Measurements from ENCODE around the gene UNCX. TPM values are rescaled to one million over a fixed set of nuclear protein-coding genes. Genes with fewer than 3 reads are reported as not detected.

The UNCX gene
- total and polyA plus RNA-seq, 11 donors: not detected

- Histone ChIP-seq H3K27ac (no peak overlapping the region), H3K4me1 (peaks cover 0 to 25% (median 4%) of the 10 kb centered on the region in 12 donors), H3K4me3 (no peak overlapping the region), H3K9me3 (no peaks in the 10 kb centered on the region), H3K36me3 (no peaks in the 10 kb centered on the region), H3K27me3 (peaks cover 71 to 100% (median 95%) of the 10 kb centered on the region in 9 donors)
- no peak for DNase-seq
- TF ChIP-seq, protein P1, sequence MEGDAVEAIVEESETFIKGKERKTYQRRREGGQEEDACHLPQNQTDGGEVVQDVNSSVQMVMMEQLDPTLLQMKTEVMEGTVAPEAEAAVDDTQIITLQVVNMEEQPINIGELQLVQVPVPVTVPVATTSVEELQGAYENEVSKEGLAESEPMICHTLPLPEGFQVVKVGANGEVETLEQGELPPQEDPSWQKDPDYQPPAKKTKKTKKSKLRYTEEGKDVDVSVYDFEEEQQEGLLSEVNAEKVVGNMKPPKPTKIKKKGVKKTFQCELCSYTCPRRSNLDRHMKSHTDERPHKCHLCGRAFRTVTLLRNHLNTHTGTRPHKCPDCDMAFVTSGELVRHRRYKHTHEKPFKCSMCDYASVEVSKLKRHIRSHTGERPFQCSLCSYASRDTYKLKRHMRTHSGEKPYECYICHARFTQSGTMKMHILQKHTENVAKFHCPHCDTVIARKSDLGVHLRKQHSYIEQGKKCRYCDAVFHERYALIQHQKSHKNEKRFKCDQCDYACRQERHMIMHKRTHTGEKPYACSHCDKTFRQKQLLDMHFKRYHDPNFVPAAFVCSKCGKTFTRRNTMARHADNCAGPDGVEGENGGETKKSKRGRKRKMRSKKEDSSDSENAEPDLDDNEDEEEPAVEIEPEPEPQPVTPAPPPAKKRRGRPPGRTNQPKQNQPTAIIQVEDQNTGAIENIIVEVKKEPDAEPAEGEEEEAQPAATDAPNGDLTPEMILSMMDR (IDR thresholded peaks at IDR 0.05): peak; percentile 59 to 86 (median 80)
- TF ChIP-seq POLR2A (IDR thresholded peaks at IDR 0.05): no peak
- ATAC-seq: peak in 3 of 4 donors; percentile 41 to 58 (median 47)
- WGBS, 4 donors: 8 to 14% (median 11%) methylated on average over 50 to 52 of the region's 52 CpGs
- intact Hi-C loops (cut with DNase I): loop anchor here (1.0 to 10.0 kb wide), 8 partner anchors 187 to 249 kb away; no protein-coding TSS in a partner anchor
Measured at GRCh38 chr7:1225441-1226185, 7.1 kb upstream of the UNCX start.

GRCh38 chr7:1226186-1226901 lies 6.3 kb upstream of the UNCX start:
- Histone ChIP-seq H3K4me1 (peaks cover 0 to 25% (median 4%) of the 10 kb centered on the region in 12 donors), H3K4me3 (no peak overlapping the region), H3K36me3 (no peaks in the 10 kb centered on the region), H3K27me3 (peaks cover 75 to 100% (median 95%) of the 10 kb centered on the region in 9 donors), H3K27ac (no peak overlapping the region), H3K9me3 (no peaks in the 10 kb centered on the region)
- no peak for TF ChIP-seq POLR2A (IDR thresholded peaks at IDR 0.05)
- TF ChIP-seq, protein P1 (IDR thresholded peaks at IDR 0.05): no peak
- DNase-seq (no peak), ATAC-seq (no peak)
- 21 to 47% (median 39%) methylated on average over 22 to 23 of the region's 23 CpGs for WGBS, 4 donors
- intact Hi-C loops (cut with DNase I): loop anchor here (1.0 to 10.0 kb wide), 6 partner anchors 186 to 248 kb away; no protein-coding TSS in a partner anchor

- Histone ChIP-seq H3K27ac (no peak overlapping the region), H3K36me3 (no peaks in the 10 kb centered on the region), H3K27me3 (peaks cover 84 to 100% (median 95%) of the 10 kb centered on the region in 9 donors), H3K4me1 (peaks cover 0 to 25% (median 4%) of the 10 kb centered on the region in 12 donors), H3K9me3 (no peaks in the 10 kb centered on the region), H3K4me3 (no peak overlapping the region)
- DNase-seq: no peak
- TF ChIP-seq POLR2A (IDR thresholded peaks at IDR 0.05): no peak
- TF ChIP-seq, protein P1 (IDR thresholded peaks at IDR 0.05): no peak
- ATAC-seq: peak in 1 of 4 donors; percentile 16
- 24 to 63% (median 50%) methylated on average over 23 to 25 of the region's 25 CpGs for WGBS, 4 donors
- intact Hi-C loops (cut with DNase I): loop anchor here (5.0 to 10.0 kb wide), 5 partner anchors 185 to 248 kb away; no protein-coding TSS in a partner anchor
Measured at GRCh38 chr7:1227071-1227804, 5.4 kb upstream of the UNCX start.

All from heart left ventricle (tissue), 16 donors.